HEK293 (cell line): ENCODE measurements around the gene KRTAP1-5.

Experiments used
- CTCF ChIP-seq: fragments of 450-650 bp; formaldehyde crosslinking; IDR thresholded peaks from 2 replicates; pipeline ENCODE4 v1.5.1; 2016; ENCODE audit warnings: missing biosample characterization, missing genetic modification characterization
- ZBTB49 ChIP-seq: fragments of 450-650 bp; formaldehyde crosslinking; IDR thresholded peaks from 2 replicates; pipeline ENCODE4 v1.5.1; 2016; ENCODE audit warnings: missing biosample characterization, missing genetic modification characterization, low read depth
- ZNF274 ChIP-seq, 2 experiments: fragments of 200-500 bp in 1 of 2; fragments of 450-650 bp in 1 of 2; sonication (Bioruptor generic) in 1 of 2; formaldehyde crosslinking in 1 of 2; IDR thresholded peaks; 2 replicates each; pipeline versions ENCODE4 v1.5.1 to v1.6.1; 2014 to 2016; ENCODE audit warnings: borderline replicate concordance in 1 of 2, inconsistent platforms in 1 of 2, low read length in 1 of 2, missing biosample characterization in 1 of 2, missing genetic modification characterization in 1 of 2
- ZNF701 ChIP-seq: fragments of 450-650 bp; formaldehyde crosslinking; IDR thresholded peaks from 2 replicates; pipeline ENCODE4 v1.5.1; 2016; ENCODE audit warnings: missing biosample characterization, missing genetic modification characterization
- TF ChIP-seq, protein P1 (sequence below): fragments of 450-650 bp; formaldehyde crosslinking; IDR thresholded peaks from 2 replicates; pipeline ENCODE4 v1.5.1; 2016; ENCODE audit warnings: missing biosample characterization, missing genetic modification characterization, low read depth

DNA sequence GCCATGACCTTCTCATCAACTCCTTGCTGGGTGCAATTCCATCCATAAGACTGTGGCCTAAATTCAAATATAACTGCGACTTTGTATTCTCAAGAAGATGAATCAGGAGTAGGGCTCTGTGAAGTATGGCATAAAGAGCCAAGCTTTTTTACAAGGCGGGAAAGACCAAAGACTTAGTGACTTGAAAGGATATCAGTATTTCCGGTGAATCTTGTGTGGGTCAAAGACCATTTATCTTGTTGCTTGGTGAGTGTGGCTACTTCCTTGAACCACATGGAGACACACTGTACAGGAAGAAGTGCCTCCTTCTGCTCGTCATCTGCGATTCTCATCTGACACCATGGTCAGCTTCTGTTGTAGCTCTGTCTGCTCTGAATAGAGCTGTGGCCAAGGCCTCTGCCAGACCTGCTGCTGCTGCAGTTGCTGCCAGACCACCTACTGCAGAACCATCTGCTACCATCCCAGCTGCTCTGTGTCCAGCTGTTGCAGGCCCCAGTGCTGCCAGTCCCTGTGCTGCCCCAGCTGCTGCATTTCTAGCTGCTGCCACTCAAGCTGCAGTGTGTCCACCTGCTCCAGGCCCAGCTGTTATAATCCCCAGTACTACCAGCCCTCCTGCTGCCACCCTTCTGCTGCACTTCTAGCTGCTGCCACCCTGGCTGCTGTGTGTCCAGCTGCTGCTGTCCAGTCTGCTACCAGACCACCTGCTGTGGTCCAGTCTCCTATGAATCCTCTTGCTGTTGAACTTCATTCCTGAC, 44.8 kb upstream of the KRTAP1-5 start:
- TF ChIP-seq CTCF (tag by site-specific recombination): no peak
- TF ChIP-seq ZNF701 (tag by site-specific recombination): no peak
- no peak for TF ChIP-seq ZNF274 (IDR thresholded peaks at IDR 0.05; ENCODE audit: low read length)
- no peak for TF ChIP-seq ZNF274 (tag by site-specific recombination; IDR thresholded peaks at IDR 0.05; ENCODE audit: borderline replicate concordance)
- TF ChIP-seq ZBTB49 (tag by site-specific recombination): no peak
- TF ChIP-seq, protein P1, sequence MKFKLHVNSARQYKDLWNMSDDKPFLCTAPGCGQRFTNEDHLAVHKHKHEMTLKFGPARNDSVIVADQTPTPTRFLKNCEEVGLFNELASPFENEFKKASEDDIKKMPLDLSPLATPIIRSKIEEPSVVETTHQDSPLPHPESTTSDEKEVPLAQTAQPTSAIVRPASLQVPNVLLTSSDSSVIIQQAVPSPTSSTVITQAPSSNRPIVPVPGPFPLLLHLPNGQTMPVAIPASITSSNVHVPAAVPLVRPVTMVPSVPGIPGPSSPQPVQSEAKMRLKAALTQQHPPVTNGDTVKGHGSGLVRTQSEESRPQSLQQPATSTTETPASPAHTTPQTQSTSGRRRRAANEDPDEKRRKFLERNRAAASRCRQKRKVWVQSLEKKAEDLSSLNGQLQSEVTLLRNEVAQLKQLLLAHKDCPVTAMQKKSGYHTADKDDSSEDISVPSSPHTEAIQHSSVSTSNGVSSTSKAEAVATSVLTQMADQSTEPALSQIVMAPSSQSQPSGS: no peak
